Ovary (tissue), 3 donors: ENCODE results near the gene ADAMTSL5.

Experiments
- POLR2A ChIP-seq: fragments of 450-650 bp; IDR thresholded peaks from one replicate; pipeline ENCODE4 v1.6.1; 2017; ENCODE audit warnings: antibody characterized with exemption, mild to moderate bottlenecking, moderate library complexity
- TF ChIP-seq, protein P1 (sequence below), 3 donors: fragments of 450-650 bp in 2 of 3; fragments of 200-600 bp in 1 of 3; IDR thresholded peaks; one replicate each; pipeline versions ENCODE4 v1.5.1 to v1.8.0; 2016 to 2022; ENCODE audit warnings: antibody characterized with exemption in 3 of 3, mild to moderate bottlenecking in 1 of 3
- donor health status: DM: no; HTN: no; CAD: no.

DNA sequence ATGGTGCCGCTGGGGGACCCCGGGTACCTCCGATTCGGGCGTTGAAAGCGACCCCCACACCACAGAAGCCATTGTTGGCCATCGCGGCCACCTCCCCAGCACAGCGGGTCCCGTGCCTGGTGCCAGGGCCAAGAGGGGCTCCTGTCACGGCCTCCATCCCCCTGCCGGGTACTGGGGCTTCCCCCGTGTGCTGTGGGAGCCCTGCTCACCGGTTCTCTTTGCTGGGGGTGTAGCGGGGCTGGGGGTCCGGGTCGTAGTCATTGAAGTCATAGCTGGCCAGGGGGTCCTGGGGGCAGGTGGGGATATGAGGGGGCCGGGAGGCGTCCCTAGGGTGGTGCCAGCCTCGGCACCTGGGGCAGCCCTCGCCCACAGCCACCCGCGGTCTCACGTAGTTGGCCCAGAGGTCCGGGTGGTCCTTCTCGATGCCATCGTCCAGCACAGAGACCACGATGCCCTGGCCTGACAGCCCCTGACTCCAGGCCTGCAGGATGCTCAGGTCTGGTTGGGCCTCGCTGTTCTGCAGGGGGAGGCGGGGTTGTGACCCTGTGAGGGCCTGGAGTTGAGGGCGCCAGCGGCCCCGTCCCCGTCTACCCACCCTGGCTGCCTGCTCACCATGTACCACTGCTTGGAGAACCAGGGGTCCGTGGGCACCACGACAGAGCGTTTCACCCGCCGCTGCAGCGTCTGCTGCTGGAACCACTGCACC is 25.1 kb downstream of the ADAMTSL5 start:
- TF ChIP-seq, protein P1, sequence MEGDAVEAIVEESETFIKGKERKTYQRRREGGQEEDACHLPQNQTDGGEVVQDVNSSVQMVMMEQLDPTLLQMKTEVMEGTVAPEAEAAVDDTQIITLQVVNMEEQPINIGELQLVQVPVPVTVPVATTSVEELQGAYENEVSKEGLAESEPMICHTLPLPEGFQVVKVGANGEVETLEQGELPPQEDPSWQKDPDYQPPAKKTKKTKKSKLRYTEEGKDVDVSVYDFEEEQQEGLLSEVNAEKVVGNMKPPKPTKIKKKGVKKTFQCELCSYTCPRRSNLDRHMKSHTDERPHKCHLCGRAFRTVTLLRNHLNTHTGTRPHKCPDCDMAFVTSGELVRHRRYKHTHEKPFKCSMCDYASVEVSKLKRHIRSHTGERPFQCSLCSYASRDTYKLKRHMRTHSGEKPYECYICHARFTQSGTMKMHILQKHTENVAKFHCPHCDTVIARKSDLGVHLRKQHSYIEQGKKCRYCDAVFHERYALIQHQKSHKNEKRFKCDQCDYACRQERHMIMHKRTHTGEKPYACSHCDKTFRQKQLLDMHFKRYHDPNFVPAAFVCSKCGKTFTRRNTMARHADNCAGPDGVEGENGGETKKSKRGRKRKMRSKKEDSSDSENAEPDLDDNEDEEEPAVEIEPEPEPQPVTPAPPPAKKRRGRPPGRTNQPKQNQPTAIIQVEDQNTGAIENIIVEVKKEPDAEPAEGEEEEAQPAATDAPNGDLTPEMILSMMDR (IDR thresholded peaks at IDR 0.05), result no peak
- no peak for TF ChIP-seq POLR2A
